Activated T-helper 2 cell treated with anti-CD3 and anti-CD28 coated beads, Interferon-gamma antibody, Interleukin-2, Interleukin-4, amounts not matched to agents 10 μg/mL and 5 μg/mL and 100 μg/mL, durations not matched to agents 14 hours and 24 hours and 36 hours (primary cell): ENCODE results near the gene RING1. TPM values are rescaled to one million over a fixed set of nuclear protein-coding genes. Genes with fewer than 3 reads are reported as not detected.

ENCODE experiments used
- DNase-seq: peaks from one replicate; pipeline ENCODE4 v3.0.0; 2021; ENCODE audit warnings: low spot score
- H3K27ac Mint-ChIP-seq: one replicate; pipeline ENCODE4 v1.8.0; 2021; ENCODE audit warnings: mixed read lengths
- H3K27me3 Mint-ChIP-seq: one replicate; pipeline ENCODE4 v1.8.0; 2021; ENCODE audit warnings: low read depth, mixed read lengths
- H3K36me3 Mint-ChIP-seq: one replicate; pipeline ENCODE4 v1.8.0; 2021; ENCODE audit warnings: low read depth, mixed read lengths
- H3K4me1 Mint-ChIP-seq: one replicate; pipeline ENCODE4 v1.8.0; 2021; ENCODE audit warnings: low read depth, mixed read lengths
- H3K4me3 Mint-ChIP-seq: one replicate; pipeline ENCODE4 v1.8.0; 2021; ENCODE audit warnings: low read depth, mild to moderate bottlenecking, moderate library complexity, mixed read lengths
- H3K9me3 Mint-ChIP-seq: one replicate; pipeline ENCODE4 v1.8.0; 2021; ENCODE audit warnings: mixed read lengths
- intact Hi-C: fragments of 100-400 bp; cut with micrococcal nuclease; formaldehyde crosslinking; loops from one replicate; pipeline ENCODE4 v1.15.1; 2023
- total RNA-seq: library from RNA; stranded (reverse); gene quantifications from 2 replicates; pipeline ENCODE4 v1.2.3, GENCODE V29; 2022

Gene RING1
- total RNA-seq, 1 donor from 2014 or later: 46.1 TPM

DNA sequence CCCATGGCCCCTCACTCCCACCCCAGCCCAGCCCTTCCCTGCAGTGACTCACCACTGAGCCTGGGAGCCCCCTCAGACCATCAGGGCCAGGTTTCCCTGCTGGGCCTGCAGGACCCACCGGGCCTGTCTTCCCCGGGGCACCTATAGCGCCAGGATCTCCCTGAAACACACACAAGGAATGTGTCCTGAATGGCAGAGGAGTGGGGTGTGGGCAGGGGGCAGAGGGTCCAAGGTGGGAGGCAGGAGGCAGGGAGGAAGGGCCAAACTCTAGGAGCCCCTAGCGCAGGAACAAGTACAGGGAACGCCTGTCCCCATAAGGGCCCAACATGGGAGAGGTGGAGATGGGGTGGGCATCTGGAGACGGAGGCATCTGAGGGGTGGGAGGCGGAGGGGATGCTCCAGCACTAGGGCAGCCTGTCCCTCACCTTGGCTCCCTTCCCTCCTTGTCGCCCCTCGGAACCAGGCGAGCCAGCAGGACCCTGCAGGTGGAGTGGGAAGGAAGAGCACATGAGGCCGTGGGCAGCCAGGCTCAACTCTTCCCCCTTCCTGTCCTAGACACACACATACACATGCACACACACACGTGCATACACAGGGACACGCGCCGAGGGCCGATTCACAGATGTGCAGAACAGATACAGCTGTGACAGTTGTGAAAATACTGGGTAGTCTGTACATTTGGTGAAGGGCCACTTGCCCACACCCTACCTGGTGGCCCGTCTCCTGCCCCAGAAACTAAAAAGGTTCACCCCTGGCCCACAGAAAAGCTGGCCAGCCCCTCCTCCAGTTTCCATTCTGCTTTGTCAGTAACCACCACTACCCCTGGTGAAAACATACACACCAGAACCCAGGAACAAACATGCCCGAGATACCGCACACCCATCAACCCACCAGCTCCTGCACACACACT lies 40.7 kb upstream of the RING1 start:
- H3K27me3 Mint-ChIP-seq: no peaks in the 10 kb centered on the region
- no peaks in the 10 kb centered on the region for H3K9me3 Mint-ChIP-seq
- DNase-seq: no peak
- no peak overlapping the region for H3K27ac Mint-ChIP-seq
- intact Hi-C loops: no loop called here
- no peak overlapping the region for H3K4me3 Mint-ChIP-seq
- H3K36me3 Mint-ChIP-seq: no peaks in the 10 kb centered on the region
- no peaks in the 10 kb centered on the region for H3K4me1 Mint-ChIP-seq

GRCh38 chr6:33168284-33168601 lies 40.1 kb upstream of the RING1 start:
- Mint-ChIP-seq H3K27me3 (no peaks in the 10 kb centered on the region), H3K27ac (no peak overlapping the region), H3K4me1 (no peaks in the 10 kb centered on the region), H3K36me3 (no peaks in the 10 kb centered on the region), H3K9me3 (no peaks in the 10 kb centered on the region), H3K4me3 (no peak overlapping the region)
- no peak for DNase-seq
- intact Hi-C loops: no loop called here

DNA sequence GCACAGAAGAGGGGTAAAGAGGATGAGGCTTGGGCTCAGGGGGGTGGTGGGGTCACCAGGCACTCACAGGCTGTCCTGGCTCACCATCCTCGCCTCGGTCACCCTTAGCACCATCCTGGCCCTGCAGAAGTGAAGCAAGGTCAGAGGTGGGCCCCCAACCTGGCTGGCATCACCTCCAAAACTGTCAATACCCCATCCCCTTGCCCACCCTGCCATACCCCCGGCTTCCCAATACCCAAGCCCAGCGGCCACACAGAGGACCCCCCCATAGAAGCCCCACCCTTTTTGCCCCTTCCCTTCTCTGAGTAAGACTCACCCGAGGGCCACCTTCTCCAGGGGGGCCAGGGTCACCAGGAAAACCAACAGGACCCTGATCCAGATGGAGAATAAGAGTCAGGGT lies 39.7 kb upstream of the RING1 start:
- Mint-ChIP-seq H3K4me1 (no peaks in the 10 kb centered on the region), H3K36me3 (no peaks in the 10 kb centered on the region), H3K9me3 (no peaks in the 10 kb centered on the region), H3K4me3 (no peak overlapping the region), H3K27ac (no peak overlapping the region), H3K27me3 (no peaks in the 10 kb centered on the region)
- DNase-seq: no peak
- intact Hi-C loops: no loop called here

DNA sequence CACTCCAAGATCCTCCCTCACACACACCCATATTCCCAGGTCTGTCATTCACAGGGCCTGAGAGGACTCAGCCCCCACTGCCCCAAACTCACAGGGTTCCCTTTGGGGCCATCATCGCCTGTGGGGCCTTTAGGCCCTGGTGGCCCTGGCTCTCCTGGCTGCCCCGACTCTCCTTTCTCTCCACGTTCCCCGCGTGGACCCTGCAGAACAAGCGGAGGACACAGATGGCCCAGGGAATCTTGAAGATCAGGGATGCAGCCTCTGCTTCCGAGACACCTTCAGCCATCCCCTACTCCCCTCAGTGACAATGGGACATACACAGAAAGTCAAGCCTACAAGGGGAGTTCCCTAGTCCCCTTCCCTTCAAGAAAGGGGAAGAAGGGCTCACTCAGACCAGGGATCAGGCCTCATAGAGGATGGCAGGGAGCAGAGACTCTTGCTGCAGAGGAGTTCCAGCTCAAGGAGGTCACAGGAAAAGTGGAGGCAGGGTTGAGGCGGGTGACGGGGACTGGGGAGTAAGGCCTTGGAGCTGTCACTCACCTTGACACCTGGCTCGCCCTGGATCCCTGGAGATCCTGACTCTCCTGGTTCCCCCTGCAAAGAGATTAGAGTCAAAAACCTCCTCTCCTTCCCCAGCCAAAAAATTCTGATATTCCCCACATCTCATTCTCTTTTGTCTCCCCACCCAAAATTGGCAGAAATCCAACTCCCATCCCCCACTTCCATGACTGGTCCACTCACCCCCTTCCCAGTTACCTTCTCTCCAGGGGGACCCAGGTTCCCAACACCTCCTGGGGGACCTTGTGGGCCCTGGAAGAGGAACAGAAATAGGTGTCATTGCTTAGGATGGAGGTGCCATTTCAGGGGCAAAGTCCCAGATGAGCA lies 38.8 kb upstream of the RING1 start:
- Mint-ChIP-seq H3K4me3 (no peak overlapping the region), H3K36me3 (no peaks in the 10 kb centered on the region), H3K27ac (no peak overlapping the region), H3K27me3 (no peaks in the 10 kb centered on the region), H3K4me1 (no peaks in the 10 kb centered on the region), H3K9me3 (no peaks in the 10 kb centered on the region)
- intact Hi-C loops: no loop called here
- DNase-seq: no peak

DNA sequence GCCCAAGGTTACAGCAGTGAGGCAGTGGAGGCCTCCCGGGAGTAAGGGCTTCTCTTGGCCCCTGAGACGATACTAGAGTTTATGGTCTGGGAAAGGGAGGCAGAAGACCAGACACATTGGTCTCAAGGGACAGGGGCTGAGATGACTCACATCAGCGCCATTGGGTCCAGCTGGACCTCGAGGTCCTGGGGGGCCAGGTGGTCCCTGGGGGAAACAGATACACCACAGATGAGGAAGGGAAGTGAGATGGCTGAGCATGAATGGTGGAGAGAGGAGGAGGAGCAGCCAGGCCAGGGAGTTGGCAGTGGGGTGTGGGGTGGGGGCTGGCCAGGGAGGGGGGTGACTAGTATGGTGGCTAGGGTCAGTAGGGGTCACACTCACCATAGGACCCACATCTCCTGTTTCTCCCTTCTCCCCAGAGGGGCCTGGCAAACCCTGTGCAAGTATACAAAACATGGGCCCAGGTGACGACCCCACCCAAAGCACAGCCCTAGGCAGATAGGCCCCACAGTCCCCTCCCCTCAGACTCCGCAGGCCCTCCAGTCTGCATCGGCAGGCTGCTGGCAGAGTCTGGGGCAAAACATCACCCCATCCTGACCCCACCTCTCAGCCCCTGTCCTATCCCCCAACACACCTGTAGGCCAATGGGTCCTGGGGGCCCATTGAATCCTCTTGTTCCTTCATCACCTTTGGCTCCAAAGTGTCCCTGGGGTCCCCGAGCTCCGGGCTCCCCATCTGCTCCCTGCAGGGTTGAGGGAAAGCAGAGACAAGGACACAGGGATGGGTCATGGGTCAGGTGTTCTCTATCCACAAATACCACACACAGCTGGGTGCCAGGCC lies 37.9 kb upstream of the RING1 start:
- no peaks in the 10 kb centered on the region for H3K4me1 Mint-ChIP-seq
- DNase-seq: no peak
- no peaks in the 10 kb centered on the region for H3K36me3 Mint-ChIP-seq
- H3K4me3 Mint-ChIP-seq: no peak overlapping the region
- peaks cover 2% of the 10 kb centered on the region for H3K27me3 Mint-ChIP-seq
- intact Hi-C loops: no loop called here
- no peaks in the 10 kb centered on the region for H3K9me3 Mint-ChIP-seq
- no peak overlapping the region for H3K27ac Mint-ChIP-seq

GRCh38 chr6:33171016-33171879 lies 37.1 kb upstream of the RING1 start:
- Mint-ChIP-seq H3K27ac (no peak overlapping the region), H3K27me3 (peaks cover 2% of the 10 kb centered on the region), H3K9me3 (no peaks in the 10 kb centered on the region), H3K4me3 (no peak overlapping the region), H3K36me3 (no peaks in the 10 kb centered on the region), H3K4me1 (no peaks in the 10 kb centered on the region)
- DNase-seq: no peak
- intact Hi-C loops: no loop called here

- Mint-ChIP-seq H3K9me3 (no peaks in the 10 kb centered on the region), H3K4me3 (no peak overlapping the region), H3K36me3 (no peaks in the 10 kb centered on the region), H3K4me1 (no peaks in the 10 kb centered on the region), H3K27me3 (peaks cover 2% of the 10 kb centered on the region), H3K27ac (no peak overlapping the region)
- DNase-seq: no peak
- intact Hi-C loops: no loop called here
These were observed 36.2 kb upstream of the RING1 start for GRCh38 chr6:33171880-33172687.

- Mint-ChIP-seq H3K27ac (no peak overlapping the region), H3K36me3 (no peaks in the 10 kb centered on the region), H3K9me3 (no peaks in the 10 kb centered on the region), H3K4me1 (no peaks in the 10 kb centered on the region), H3K27me3 (peaks cover 2% of the 10 kb centered on the region), H3K4me3 (no peak overlapping the region)
- no peak for DNase-seq
- intact Hi-C loops: no loop called here
These were observed 35.4 kb upstream of the RING1 start for GRCh38 chr6:33172688-33173534.

DNA sequence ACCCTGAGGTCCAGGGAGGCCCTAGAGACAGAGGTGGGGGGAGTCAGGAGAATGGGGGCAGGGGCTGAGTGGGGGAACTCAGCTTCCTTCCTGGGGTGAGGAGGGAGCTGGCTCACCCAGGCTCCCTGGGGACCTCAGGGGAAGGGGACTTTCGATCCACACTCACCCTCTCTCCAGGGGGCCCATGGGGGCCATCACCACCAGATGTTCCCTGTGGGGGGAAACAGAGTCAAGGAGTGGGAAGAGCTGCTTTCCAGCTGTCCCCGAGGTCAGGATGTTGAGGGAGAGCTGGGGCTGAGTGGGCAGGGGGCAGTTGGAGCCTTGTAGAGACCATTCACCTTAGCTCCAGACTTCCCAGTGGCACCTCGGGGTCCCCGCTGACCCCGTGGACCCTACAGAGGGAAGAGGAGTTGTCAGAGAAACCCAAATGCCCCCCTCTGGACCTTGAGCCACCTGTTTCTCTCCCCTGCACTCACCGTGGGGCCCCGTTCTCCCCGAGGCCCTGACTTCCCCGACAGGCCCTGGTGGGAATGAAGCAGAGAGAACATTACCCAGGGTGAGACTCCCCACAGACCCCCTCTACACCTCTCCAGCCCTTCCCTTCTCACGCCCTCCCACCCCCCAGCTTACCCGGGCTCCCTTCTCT lies 34.6 kb upstream of the RING1 start:
- intact Hi-C loops: no loop called here
- DNase-seq: no peak
- Mint-ChIP-seq H3K4me3 (no peak overlapping the region), H3K36me3 (no peaks in the 10 kb centered on the region), H3K27me3 (peaks cover 2% of the 10 kb centered on the region), H3K27ac (no peak overlapping the region), H3K9me3 (no peaks in the 10 kb centered on the region), H3K4me1 (no peaks in the 10 kb centered on the region)

DNA sequence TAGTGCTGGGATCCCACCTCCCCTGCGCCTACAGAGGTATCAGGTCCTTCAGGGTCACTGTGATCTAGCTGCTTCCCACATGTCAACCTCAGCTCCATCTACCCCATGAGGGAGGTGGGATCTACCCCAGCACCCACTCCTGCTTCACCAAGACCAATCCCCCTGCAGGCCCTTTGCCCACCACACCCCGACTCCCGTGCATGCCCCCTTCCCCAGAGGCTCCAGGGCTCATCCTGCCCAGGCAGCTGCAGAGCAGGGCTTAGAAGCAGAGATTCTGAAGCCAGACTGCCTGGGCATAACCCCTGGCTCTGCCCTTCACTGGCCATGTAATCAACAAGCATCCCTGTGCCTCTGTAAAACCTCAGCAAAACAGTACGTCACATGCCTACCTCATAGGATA lies 33.5 kb upstream of the RING1 start:
- DNase-seq: no peak
- Mint-ChIP-seq H3K9me3 (no peaks in the 10 kb centered on the region), H3K27ac (no peak overlapping the region), H3K4me1 (no peaks in the 10 kb centered on the region), H3K4me3 (no peak overlapping the region), H3K36me3 (no peaks in the 10 kb centered on the region), H3K27me3 (peaks cover 2% of the 10 kb centered on the region)
- intact Hi-C loops: no loop called here
